H4 (cell line): Measurements from ENCODE around the gene CAMTA1. TPM values are rescaled to one million over a fixed set of nuclear protein-coding genes. Genes with fewer than 3 reads are reported as not detected.
A peak's percentile ranks its signal among the peaks of the same experiment; 100 is the strongest.

ENCODE experiments used
- DNase-seq: peaks from one replicate; pipeline ENCODE4 v3.0.0-alpha.2; 2015; ENCODE audit warnings: low spot score
- total RNA-seq: library from RNA; depleted of rRNA; stranded (reverse); fragments of >200 nt; shearing (Covaris generic); gene quantifications from 2 replicates; pipeline ENCODE4 v1.2.3, GENCODE V29; 2014

Gene CAMTA1
- total RNA-seq, 1 experiment from 2014 or later = 98.2 TPM

DNA sequence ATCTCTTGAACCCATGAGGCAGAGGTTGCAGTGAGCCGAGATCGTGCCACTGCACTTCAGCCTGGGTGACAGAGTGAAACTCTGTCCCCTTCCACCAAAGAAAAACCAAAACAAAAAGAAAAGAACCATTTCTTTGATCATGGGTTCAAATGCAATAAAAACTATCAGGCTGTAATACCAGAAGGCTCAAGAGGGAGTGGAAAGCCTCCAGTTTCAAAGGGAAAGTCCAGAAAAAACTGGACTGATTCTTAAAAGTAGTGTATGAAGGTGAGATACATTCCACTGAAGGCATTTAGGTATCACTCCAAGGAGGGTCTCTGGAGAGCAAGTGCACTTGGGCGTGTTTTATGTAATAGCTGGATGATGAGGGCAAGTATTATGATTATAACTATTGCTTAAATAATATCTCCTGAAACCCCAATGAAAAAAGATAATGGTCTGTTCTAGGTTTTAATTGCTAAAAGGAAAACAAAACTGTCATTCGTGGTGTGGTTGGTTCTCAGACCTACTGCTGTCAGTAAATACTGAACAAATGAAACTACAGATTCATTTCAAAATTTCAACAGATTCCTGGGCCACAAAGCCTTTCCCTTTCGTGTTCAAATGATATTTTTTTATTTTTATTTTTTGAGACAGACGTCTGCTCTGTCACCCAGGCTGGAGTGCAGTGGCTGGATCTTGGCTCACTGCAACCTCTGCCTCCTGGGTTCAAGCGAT lies 6.0 kb upstream of the CAMTA1 start:
- DNase-seq = no peak

DNA sequence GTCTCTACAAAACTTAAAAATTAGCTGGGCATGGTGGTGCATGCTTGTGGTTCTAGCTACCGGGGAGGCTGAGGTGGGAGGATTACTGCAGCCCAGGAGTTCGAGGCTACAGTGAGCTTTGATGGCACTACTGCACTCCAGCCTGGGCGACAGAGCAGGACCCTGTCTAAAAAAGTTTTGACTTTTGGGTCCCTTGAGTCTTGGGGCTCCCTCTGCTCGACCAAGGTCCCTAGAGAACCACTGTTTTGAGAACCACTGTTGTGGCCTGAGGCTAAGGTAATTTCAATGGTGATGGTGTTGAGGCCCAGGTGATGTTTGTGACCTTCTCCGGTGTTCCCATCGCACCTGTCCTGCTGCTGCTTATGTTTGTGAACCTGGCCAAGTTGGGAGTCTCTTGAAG lies 3.1 kb upstream of the CAMTA1 start:
- no peak for DNase-seq

DNA sequence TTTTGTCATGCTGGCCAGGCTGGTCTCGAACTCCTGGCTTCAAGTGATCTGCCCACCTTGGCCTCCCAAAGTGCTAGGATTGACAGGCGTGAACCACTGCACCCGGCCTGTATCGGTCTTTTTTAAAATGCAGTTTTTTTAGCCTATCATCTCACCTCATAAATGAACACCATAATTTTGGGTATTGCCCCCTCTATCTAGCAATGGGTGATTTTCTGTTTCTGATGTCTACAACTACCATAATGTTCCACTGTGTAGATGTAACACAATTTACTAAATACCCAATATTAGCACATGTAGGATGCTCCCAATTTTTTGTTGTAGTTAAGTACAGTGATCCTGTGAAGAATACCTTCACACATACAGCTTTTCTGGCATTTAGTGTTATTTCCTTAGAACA lies 2.0 kb upstream of the CAMTA1 start:
- DNase-seq = no peak

DNA sequence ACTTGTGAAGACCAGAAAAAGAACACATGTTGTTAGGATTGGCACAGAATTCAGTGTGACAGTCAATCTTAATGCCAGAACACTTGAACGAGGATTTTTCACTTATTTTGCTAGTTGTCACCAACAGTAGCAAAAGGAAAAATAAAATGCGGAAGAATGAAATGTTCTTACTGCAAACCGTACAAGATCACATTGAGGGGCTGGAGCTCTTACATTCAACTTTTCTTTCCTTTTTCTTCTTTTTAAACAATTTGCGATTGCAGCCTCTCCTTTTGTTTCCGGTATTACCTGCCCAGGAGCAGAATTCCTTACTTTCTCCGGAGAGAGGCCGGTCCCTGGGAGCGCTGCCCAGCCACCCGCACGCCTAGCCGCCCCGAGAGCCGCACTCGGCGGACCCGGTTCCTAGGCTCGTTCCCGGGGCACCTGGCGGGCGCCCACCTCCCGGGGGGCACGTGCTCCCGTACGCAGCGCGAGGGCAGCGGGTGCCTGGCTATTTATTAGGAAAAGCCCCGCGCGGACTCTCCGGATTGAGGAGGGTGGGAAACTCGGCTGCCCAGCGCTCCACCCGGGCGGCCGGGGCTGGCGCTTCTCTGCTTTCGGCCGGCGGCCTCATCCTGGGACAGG lies 1.2 kb upstream of the CAMTA1 start:
- no peak for DNase-seq

GRCh38 chr1:6784560-6785317 lies 515 bp upstream of the CAMTA1 start:
- DNase-seq = peak; percentile 97

GRCh38 chr1:6785728-6786505 lies 663 bp downstream of the CAMTA1 start:
- DNase-seq = no peak

GRCh38 chr1:6788946-6789345 lies 3.7 kb downstream of the CAMTA1 start:
- no peak for DNase-seq

- DNase-seq = no peak
Measured at GRCh38 chr1:6790146-6790545, 4.9 kb downstream of the CAMTA1 start.

- peak; percentile 16 for DNase-seq
Measured at GRCh38 chr1:6794164-6794563, 8.9 kb downstream of the CAMTA1 start.

DNA sequence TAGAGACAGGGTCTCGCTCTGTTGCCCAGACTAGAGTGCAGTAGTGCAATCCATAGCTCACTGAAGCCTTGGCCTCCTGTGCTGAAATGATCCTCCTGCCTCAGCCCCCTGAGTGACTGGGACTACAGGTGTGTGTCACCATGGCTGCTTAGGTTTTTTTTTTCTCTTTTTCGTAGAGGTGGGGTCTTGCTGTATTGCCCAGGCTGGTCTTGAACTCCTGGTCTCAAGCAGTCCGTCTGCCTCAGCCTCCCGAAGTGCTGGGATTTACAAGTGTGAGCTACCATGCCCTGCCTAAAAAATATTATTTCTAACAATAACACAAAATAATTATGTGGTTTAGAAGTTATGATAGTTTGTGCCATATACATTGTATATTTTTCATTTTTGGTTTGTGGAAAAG lies 9.9 kb downstream of the CAMTA1 start:
- no peak for DNase-seq

DNA sequence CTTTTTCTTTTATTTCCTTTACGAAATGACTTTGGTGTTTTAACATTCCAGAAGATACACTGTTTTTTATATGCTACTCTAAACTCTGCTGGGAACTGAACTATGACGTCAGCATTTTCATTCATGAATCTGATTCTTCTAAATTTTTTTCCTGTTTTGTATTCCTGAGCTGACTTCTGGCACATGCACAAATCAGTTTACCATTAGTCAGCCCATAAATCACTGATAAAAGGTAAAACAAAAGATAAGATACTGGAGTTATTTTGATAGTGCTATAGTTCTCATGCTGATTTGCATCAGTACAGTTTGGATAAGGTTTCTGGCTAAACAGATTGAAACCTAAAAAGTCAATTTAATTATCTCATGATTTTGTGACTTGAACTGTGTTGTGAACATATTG lies 10.4 kb downstream of the CAMTA1 start:
- peak; percentile 23 for DNase-seq

- no peak for DNase-seq
Measured at GRCh38 chr1:6796095-6796494, 10.8 kb downstream of the CAMTA1 start.

GRCh38 chr1:6799499-6799898 lies 14.2 kb downstream of the CAMTA1 start:
- DNase-seq = no peak

- peak; percentile 29 for DNase-seq
Measured at GRCh38 chr1:6800745-6801144, 15.5 kb downstream of the CAMTA1 start.

- no peak for DNase-seq
Measured at GRCh38 chr1:6801199-6801598, 15.9 kb downstream of the CAMTA1 start.

GRCh38 chr1:6801966-6802365 lies 16.7 kb downstream of the CAMTA1 start:
- no peak for DNase-seq

GRCh38 chr1:6802454-6802853 lies 17.2 kb downstream of the CAMTA1 start:
- DNase-seq = no peak

DNA sequence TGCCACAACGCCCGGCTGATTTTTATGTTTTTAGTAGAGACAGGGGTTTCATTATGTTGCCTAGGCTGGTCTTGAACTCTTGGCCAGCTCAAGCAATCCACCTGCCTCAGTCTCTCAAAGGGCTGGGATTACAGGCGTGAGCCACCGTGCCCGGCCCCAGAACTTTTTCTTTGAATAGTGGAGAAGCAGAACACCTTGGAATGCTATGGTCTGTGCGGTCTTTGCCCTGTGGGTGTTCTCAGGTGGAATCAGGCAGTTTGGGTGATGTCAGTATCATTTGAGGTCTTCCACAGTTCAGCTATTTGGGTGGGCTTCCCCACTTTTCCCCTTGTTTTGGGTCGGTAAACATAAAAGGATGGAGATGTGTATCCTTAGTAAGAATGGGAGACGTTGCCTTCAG lies 17.6 kb downstream of the CAMTA1 start:
- no peak for DNase-seq

DNA sequence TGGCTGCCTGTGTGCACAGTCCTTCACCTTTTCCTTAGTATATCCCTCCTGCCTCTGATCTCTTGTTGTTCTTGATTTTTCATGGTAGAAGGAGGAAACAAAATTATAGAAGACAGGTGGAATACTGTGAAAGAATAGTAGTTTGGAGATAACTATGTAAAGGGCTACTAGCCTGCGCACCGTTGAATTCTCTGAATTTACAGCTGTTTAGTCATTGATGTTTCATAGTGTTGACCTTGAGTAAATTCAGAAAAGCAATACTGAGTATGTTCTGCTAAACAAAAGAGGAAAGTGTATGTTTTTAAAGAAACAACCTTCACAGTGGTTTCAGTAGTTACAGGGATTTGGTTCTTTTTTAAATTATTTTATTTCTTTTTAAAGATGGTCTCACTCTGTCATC lies 18.1 kb downstream of the CAMTA1 start:
- no peak for DNase-seq

DNA sequence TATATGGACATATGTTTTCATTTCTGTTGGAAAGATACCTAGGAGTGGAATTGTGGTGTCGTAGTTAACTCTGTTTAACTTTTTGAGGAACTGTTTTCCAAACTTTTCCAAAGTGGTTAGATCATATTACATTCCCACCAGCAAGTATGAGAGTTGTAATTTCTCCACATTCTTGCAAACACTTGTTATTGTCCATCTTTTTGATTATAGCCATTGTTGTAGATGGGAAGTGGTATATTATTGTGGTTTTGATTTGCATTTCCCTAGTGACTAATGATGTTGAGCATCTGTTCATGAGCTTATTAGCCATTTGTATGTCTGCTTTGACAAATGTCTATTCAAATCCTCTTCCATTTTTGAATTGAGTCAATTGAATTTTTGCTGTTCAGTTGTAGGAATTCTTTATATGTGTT lies 19.8 kb downstream of the CAMTA1 start:
- DNase-seq = no peak

- DNase-seq = no peak
Measured at GRCh38 chr1:6807782-6808181, 22.5 kb downstream of the CAMTA1 start.

DNA sequence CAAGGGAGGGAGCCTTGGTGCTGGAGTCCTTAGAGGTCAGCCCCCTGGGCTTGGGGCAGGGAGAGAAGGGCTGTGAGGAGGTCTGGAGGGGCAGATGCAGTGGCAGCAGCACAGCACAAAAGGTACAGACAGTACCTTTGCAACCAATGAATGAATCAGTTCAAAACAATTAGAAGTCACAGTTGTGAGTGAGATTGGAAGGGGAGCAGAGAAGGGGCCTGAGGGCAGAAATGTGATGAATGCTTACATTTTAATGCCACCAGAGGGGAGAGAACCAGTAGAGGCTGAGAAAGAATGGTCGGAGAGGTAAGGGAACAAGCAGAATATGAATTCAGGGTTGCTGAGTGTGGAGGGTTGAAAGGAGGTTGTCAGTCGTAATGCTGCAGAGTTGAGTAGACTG lies 24.2 kb downstream of the CAMTA1 start:
- no peak for DNase-seq
